ENCODE data around the gene HIVEP2.
A peak's percentile ranks its signal among the peaks of the same experiment; 100 is the strongest.

HIVEP2 gene

DNA sequence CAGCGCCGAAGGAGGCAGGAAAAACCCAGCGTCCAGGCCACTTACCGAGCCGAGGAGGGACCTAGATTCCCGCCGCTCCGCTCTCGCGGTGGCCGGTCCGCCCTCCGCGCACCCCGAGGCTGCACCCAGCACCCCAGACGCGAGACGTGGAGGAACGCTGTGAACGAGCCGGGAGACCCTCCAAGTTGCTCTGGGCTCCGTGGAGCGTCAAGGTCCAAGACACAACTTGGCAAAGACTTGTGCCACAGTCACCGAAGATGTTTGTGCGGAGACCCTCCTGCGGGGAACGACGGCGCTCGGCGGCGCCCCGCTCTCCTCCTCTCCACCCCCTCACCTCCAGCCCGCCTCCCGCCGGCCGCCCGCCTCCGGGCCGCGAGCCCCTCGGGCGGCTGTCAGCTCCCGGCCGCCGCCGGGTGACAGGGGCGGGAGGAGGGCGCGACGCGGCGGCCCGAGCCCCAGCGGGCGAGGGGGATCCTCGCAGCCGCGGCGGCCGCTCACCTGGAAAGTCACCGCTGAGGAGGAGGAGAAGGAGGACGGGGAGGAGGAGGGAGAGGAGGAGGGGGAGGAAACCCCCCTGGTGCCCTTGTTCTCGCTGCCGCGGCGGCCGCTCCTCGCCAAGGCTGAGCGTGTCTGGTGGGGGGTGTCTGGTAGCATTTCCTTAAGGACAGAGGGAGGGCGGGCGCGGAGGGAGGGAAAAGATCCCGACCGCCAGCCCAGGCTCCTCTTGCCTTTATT, 637 bp upstream of the HIVEP2 start:
- FAIRE-seq: no peak

DNA sequence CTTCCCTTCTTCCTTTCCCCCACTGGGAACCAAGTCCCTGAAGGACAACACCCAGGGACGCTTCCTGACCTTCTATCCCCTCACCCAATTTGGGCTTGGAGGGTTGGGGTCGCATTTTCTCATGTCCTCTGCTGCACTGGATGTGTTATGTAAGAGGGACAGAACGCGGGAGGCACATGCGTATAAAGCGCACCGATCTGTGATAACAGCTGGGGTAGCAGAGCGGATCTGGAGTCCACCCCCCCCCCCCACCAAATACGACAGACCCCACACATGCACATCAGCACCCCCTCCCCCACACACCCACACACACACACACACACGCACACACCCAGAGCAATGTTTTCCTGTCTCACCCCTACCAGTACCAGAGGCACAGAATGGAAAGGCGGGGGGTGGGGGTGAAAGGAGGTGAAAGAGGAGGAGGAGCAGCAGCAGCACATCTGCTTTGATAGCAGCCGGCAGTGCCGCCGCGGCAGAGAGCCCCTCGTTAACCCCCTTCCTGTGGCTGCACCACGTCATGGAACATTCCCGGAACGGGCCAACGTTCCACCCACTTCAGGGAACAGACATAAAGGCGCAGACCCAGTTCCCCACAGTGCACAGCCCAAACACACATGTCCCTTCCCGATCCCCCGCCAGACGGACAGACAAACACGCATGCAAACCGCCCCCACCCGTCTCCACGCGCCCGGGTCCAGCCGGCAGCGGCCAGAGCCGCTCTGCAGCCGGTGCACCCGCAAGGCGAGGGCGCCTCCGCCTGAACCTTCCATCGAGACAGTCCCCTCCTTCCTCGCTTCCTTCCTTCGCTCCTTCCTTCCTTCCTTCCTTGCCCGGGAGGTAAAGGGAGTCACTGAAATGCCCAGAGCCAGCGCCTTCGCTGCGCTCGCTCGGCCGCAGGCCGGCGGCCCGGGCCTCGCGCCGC, 590 bp downstream of the HIVEP2 start:
- no peak for FAIRE-seq

DNA sequence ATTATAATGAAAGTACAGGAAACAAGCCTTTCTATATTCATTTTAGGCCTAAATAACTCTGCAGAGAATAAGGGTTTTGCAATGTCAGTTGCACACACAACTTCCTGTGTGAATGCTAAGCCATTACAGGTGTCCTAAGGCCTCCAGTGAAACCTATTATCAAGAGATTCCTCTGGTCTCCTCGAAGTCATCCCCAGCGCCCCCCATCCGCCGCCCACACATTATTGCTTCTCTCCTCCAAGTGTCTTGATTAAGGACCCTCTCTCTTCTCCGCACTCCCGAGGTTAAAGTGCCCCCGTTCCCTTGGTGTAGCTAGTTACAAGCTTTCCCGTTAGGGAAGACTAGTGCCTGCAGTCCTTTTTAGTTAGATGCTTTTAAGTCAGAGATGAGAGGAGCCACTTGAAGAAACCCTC, 1.3 kb downstream of the HIVEP2 start:
- no peak for FAIRE-seq

GRCh38 chr6:142942805-142943227, 2.2 kb downstream of the HIVEP2 start:
- peak; percentile 53 for FAIRE-seq

GRCh38 chr6:142942238-142942637, 2.7 kb downstream of the HIVEP2 start:
- FAIRE-seq: no peak

GRCh38 chr6:142941018-142941417, 4.0 kb downstream of the HIVEP2 start:
- no peak for FAIRE-seq

DNA sequence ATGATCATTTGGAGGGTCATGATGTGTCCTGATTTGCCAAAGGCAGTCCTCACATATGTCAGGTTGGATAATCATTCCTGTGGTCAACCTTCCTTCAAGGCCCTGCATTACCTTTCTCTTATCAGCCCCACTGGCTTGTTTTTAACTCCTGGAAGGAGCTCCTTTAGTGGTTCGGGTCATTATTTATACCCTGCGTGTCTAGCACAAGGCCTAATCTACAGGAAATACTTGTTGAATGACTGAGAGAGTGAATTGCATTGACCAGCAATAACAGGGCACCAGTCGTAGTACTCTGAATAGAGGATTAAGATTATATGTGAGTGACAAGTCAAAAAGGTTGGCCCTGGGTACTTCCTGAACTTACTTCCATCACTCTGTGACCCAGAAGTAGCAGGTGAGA, 4.5 kb downstream of the HIVEP2 start:
- no peak for FAIRE-seq

DNA sequence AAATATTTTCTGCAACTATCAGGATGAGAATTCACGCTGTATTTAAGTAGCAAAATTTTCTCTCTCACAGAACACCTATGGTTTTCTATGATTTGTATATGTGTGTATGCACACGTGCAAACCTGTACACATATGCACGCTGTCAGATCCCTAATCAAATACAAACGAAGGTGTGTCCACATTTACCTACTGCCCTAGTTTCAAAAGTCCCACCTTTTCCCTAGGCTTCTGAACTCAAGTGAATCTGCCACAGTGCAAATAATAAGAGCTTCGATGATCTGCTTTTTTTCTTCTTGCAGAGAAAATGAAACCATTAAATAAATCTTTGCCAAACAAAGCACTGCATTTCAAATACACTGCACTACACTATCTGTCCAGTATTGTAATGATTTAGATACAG, 6.5 kb downstream of the HIVEP2 start:
- no peak for FAIRE-seq

- no peak for FAIRE-seq
Measured at GRCh38 chr6:142937986-142938385, 7.0 kb downstream of the HIVEP2 start.

GRCh38 chr6:142935553-142936517, 9.1 kb downstream of the HIVEP2 start:
- no peak for FAIRE-seq

GRCh38 chr6:142934599-142934998, 10.4 kb downstream of the HIVEP2 start:
- no peak for FAIRE-seq

DNA sequence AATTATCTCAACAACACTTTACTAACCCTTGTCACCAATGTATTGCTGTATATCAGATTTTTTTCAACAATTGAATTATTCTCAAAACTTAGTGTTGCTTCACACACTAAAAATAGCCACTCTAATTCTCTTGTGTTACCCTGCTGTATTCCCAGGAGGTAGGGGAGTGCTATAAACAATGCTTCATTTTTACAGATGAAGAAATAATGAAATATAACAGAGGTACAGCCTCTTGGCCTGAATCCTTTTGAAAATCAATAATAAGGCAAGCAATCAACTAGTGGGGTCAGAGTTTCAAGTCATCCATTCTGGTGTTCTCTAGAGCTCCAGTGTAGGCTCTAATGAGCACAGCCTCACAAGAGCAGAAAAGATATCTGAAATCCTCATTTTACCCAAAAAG, 10.9 kb downstream of the HIVEP2 start:
- FAIRE-seq: no peak

- no peak for FAIRE-seq
Measured at GRCh38 chr6:142933701-142934100, 11.3 kb downstream of the HIVEP2 start.

GRCh38 chr6:142932889-142933288, 12.1 kb downstream of the HIVEP2 start:
- FAIRE-seq: no peak

- FAIRE-seq: no peak
Measured at GRCh38 chr6:142929751-142930358, 15.1 kb downstream of the HIVEP2 start.

- no peak for FAIRE-seq
Measured at GRCh38 chr6:142927904-142928303, 17.1 kb downstream of the HIVEP2 start.

DNA sequence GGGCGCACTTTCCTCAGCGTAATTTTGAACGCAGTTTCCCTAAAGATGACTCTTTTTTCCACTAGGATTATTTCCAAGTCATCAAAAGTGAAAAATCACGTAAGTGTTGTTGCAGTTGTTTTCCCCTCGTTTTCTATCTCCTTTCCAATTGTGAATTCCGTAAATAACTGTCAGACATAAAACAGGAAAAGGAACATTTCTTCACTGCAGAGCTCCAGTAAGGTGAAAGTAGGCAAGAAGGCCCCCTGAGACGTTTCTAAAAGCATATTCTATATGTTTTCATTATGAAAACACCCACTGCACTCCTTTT, 17.8 kb downstream of the HIVEP2 start:
- no peak for FAIRE-seq

DNA sequence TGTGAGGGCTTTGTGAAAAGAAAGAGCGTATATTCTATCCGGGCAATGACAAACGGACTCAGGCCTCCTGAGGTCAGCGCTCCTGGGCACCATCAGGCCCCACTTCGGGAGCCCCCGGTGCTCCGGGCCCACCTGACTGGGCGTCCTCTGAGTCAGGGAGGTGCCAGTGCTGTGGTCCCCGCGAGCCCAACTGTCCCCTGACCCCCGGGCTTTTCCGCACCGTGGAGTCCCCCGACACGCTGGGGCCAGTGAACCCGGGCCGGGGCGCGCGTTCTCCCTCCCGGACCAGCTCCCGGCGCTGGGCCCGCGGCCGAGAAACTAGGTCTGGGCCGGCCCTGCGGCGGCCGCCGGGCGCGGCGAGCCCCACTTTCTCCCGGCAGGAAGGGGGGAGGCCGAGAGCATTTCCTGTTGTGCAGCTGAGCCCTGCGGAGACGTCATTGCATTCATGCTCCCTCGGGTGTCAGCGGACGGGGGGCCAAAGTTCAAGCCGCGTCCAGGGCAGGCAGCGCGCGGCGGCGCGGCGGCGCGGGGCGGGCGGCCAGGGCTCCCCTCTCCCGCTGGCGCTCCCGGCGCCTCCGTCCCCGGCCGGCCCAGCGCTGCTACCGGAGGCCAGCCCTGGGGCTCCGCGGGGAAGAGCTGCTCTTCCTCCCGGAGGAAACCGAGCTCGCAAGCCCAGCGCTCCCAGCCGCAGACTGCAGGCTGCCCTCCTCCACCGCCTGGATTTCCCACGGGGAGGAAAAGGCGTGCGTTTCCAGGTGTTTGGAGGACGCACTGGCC, 18.3 kb downstream of the HIVEP2 start:
- no peak for FAIRE-seq

DNA sequence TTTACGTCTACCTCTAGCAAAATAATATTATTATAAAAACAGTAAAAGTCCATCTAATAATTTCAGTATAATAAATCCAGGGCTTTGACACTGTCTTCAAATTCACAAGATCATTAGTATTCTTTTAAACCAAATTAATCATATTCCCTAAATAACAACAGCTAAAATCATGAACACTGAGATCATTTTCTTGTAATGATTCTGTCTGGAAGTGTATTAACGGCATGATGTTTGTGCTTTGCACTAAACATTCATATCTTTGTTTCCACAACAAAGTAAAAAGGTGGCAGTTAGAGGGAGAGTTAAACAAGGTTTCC, 18.8 kb downstream of the HIVEP2 start:
- FAIRE-seq: peak; percentile 25

GRCh38 chr6:142925575-142926110, 19.3 kb downstream of the HIVEP2 start:
- FAIRE-seq: no peak

DNA sequence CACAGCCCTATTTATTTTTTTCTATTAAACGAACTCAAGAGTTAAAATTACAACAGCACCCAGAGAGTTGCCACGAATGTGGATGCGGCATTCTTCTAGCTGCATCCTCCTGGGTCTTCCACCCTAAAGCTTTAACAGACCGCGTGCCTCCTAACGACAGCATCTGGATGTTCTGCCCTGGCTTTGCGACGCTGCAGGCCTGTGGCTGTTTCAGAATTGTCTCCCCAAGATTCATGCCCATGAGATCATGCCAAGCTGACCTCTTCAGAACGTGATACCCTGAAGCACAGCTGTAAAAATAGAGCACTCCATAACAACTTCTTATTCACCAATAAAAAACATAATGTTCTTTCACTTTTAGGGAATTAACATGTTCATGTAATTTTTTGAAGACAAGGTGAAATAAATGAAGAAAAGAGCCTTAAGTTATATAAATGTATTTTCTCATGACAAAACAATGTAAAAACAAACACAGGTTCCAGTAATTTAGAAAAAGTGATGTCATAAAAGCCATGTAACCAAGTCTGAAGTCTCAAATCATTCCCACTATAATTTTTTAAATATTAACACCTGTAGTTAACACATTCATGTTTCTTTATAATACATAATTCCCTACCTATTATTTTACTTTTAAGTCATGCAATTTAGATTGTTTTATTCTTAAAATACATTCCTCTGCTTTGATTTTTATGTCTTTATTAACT, 26.5 kb downstream of the HIVEP2 start:
- FAIRE-seq: no peak
